B cell (primary cell): Measurements from ENCODE around the gene NIN. TPM values are rescaled to one million over a fixed set of nuclear protein-coding genes. Genes with fewer than 3 reads are reported as not detected.

Experiments
- ATAC-seq: fragments of 200-7000 bp; cut with Tn5 transposase; one replicate; pipeline ENCODE4 v1.10.0; 2021; ENCODE audit warnings: low read depth, mild to moderate bottlenecking, moderate number of reproducible peaks, moderate library complexity
- CTCF ChIA-PET: fragments of 350-600 bp; sonication (Branson Sonifier 250); formaldehyde crosslinking; loops from one replicate; lab custom pipeline; 2021; ENCODE audit warnings: antibody characterized with exemption, inconsistent platforms; lab: Charles Lee
- POLR2A ChIA-PET: fragments of 350-600 bp; sonication (Branson Sonifier 250); formaldehyde crosslinking; loops from one replicate; lab custom pipeline; 2021; ENCODE audit warnings: antibody characterized with exemption; lab: Charles Lee
- DNase-seq: peaks from one replicate; pipeline ENCODE4 v3.0.0; 2013
- H2AFZ ChIP-seq: 2 replicates; pipeline ENCODE4 v1.6.1; 2012; ENCODE audit warnings: mild to moderate bottlenecking, low read depth, low read length; ENCODE audit not compliant: insufficient read depth, poor library complexity, severe bottlenecking
- H3K27ac ChIP-seq, 2 donors: 1 replicate in 1 of 2; 2 replicates in 1 of 2; pipeline ENCODE4 v1.5.1; 2012 to 2013; ENCODE audit warnings: low read length in 2 of 2, mild to moderate bottlenecking in 2 of 2, moderate library complexity in 1 of 2
- H3K27me3 ChIP-seq, 4 experiments: fragments of 200-600 bp in 1 of 4; sonication (generic) in 1 of 4; replicated peaks in 1 of 4; 1 replicate in 2 of 4; 2 replicates in 2 of 4; pipeline versions ENCODE4 v1.6.1 to v1.7.0; 2013 to 2016; ENCODE audit warnings: low read length in 3 of 4, mild to moderate bottlenecking in 2 of 4, mixed read lengths in 1 of 4, moderate library complexity in 1 of 4; ENCODE audit not compliant: insufficient read depth in 4 of 4, control insufficient read depth in 3 of 4; ENCODE audit errors: control extremely low read depth in 1 of 4
- H3K36me3 ChIP-seq, 2 experiments: replicated peaks in 1 of 2; 1 replicate in 1 of 2; 2 replicates in 1 of 2; pipeline versions ENCODE4 v1.6.1 to v1.7.1; 2013; ENCODE audit warnings: low read length in 1 of 2; ENCODE audit not compliant: insufficient read depth in 2 of 2, control insufficient read depth in 1 of 2; ENCODE audit errors: control extremely low read depth in 1 of 2, extremely low read depth in 1 of 2
- H3K4me1 ChIP-seq, 2 donors: fragments of 200-600 bp in 1 of 2; sonication (generic) in 1 of 2; 1 replicate in 1 of 2; 2 replicates in 1 of 2; pipeline versions ENCODE4 v1.5.1 to v1.6.1; 2013 to 2017; ENCODE audit warnings: low read length in 2 of 2; ENCODE audit not compliant: control insufficient read depth in 2 of 2, insufficient read depth in 2 of 2
- H3K4me2 ChIP-seq: replicated peaks from 2 replicates; pipeline ENCODE3; 2012; ENCODE audit warnings: mild to moderate bottlenecking, low read depth, low read length; ENCODE audit not compliant: poor library complexity, severe bottlenecking
- H3K4me3 ChIP-seq, 5 experiments: fragments of 200-600 bp in 1 of 5; sonication (generic) in 1 of 5; 1 replicate in 3 of 5; 2 replicates in 2 of 5; pipeline versions ENCODE4 v1.5.1 to v1.7.0; 2011 to 2016; ENCODE audit warnings: low read length in 4 of 5, mild to moderate bottlenecking in 4 of 5, low read depth in 2 of 5, control low read depth in 1 of 5, moderate library complexity in 1 of 5; ENCODE audit not compliant: insufficient read depth in 1 of 5; ENCODE audit errors: control extremely low read depth in 1 of 5, extremely low read depth in 1 of 5
- H3K79me2 ChIP-seq: fragments of 200-600 bp; sonication (generic); one replicate; pipeline ENCODE4 v1.6.0; 2016; ENCODE audit warnings: low read length; ENCODE audit not compliant: control insufficient read depth, insufficient read depth
- H3K9ac ChIP-seq: fragments of 200-600 bp; sonication (generic); 2 replicates; pipeline ENCODE4 v1.6.1; 2017; ENCODE audit warnings: mild to moderate bottlenecking, low read length, moderate library complexity
- H3K9me3 ChIP-seq, 3 donors: one replicate each; pipeline versions ENCODE4 v1.6.1 to v1.7.1; 2013; ENCODE audit warnings: low read length in 2 of 3; ENCODE audit not compliant: control insufficient read depth in 2 of 3, insufficient read depth in 1 of 3; ENCODE audit errors: control extremely low read depth in 1 of 3
- H4K20me1 ChIP-seq: 2 replicates; pipeline ENCODE4 v1.6.0; 2012; ENCODE audit warnings: mild to moderate bottlenecking, low read length; ENCODE audit not compliant: insufficient read depth, control insufficient read depth, poor library complexity, severe bottlenecking
- H3K27ac Mint-ChIP-seq: one replicate; pipeline ENCODE4 v1.8.0; 2021; ENCODE audit warnings: mixed read lengths
- H3K27me3 Mint-ChIP-seq: one replicate; pipeline ENCODE4 v1.8.0; 2021; ENCODE audit warnings: mixed read lengths
- H3K4me1 Mint-ChIP-seq: one replicate; pipeline ENCODE4 v1.8.0; 2021; ENCODE audit warnings: mixed read lengths
- H3K4me3 Mint-ChIP-seq: one replicate; pipeline ENCODE4 v1.8.0; 2021; ENCODE audit warnings: mixed read lengths
- H3K9me3 Mint-ChIP-seq: one replicate; pipeline ENCODE4 v1.8.0; 2022; ENCODE audit warnings: mixed read lengths; ENCODE audit not compliant: insufficient read depth
- EZH2 ChIP-seq: IDR thresholded peaks from 2 replicates; pipeline ENCODE4 v1.6.1; 2012; ENCODE audit warnings: borderline replicate concordance, low read depth, mild to moderate bottlenecking, moderate library complexity, low read length; ENCODE audit not compliant: insufficient read depth, poor library complexity, severe bottlenecking
- WGBS: methylation state at CpG from one replicate; pipeline ENCODE4 v1.1.5; 2013; ENCODE audit warnings: missing lambda C conversion rate; ENCODE audit not compliant: insufficient coverage; 5-methylcytosine and 5-hydroxymethylcytosine counted together
- intact Hi-C: fragments of 100-400 bp; cut with micrococcal nuclease; formaldehyde crosslinking; loops from one replicate; pipeline ENCODE4 v1.10.0; 2022
- polyA plus RNA-seq: library from polyadenylated mRNA; depleted of rRNA; stranded (reverse); fragments of >200 nt; gene quantifications from 2 replicates; pipeline ENCODE4 v1.2.3, GENCODE V29; 2012
- total RNA-seq, 2 donors: library from RNA; stranded (reverse); fragments of 120-200 nt in 1 of 2; gene quantifications; 1 replicate in 1 of 2; 2 replicates in 1 of 2; pipeline versions ENCODE4 v1.2.3 to v1.2.4, GENCODE V29; 2013 to 2022
- TF ChIP-seq, protein P1 (sequence below): fragments of 200-600 bp; IDR thresholded peaks from one replicate; pipeline ENCODE4 v1.8.0; 2022; ENCODE audit warnings: antibody characterized with exemption, mild to moderate bottlenecking

Gene NIN
- total and polyA plus RNA-seq, 2 donors (not counting 1 experiment from before 2014, with no cell fraction given), result 25.4 to 219 TPM

GRCh38 chr14:50705026-50705593 lies 125.9 kb downstream of the NIN start:
- intact Hi-C loops, result no loop called here
- CTCF ChIA-PET, result interaction anchor here (3.5 kb wide), 1 partner anchor 10 kb away, joined by 15 read pairs; no protein-coding TSS in a partner anchor
- TF ChIP-seq, protein P1, sequence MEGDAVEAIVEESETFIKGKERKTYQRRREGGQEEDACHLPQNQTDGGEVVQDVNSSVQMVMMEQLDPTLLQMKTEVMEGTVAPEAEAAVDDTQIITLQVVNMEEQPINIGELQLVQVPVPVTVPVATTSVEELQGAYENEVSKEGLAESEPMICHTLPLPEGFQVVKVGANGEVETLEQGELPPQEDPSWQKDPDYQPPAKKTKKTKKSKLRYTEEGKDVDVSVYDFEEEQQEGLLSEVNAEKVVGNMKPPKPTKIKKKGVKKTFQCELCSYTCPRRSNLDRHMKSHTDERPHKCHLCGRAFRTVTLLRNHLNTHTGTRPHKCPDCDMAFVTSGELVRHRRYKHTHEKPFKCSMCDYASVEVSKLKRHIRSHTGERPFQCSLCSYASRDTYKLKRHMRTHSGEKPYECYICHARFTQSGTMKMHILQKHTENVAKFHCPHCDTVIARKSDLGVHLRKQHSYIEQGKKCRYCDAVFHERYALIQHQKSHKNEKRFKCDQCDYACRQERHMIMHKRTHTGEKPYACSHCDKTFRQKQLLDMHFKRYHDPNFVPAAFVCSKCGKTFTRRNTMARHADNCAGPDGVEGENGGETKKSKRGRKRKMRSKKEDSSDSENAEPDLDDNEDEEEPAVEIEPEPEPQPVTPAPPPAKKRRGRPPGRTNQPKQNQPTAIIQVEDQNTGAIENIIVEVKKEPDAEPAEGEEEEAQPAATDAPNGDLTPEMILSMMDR, result no peak
- no peak for TF ChIP-seq EZH2
- Histone ChIP-seq H4K20me1 (no peaks in the 10 kb centered on the region), H3K79me2 (no peaks in the 10 kb centered on the region), H3K4me2 (no peak overlapping the region), H3K36me3 (no peaks in the 10 kb centered on the region), H3K4me1 (no peaks in the 10 kb centered on the region), H3K27ac (no peak overlapping the region), H3K4me3 (no peak overlapping the region), H3K9me3 (peaks cover 0 to 14% (median 0%) of the 10 kb centered on the region in 3 donors), H2AFZ (no peak overlapping the region), H3K27me3 (no peaks in the 10 kb centered on the region), H3K9ac (no peak overlapping the region)
- no peak for DNase-seq
- no peak for ATAC-seq
- Mint-ChIP-seq H3K9me3 (peaks cover 3% of the 10 kb centered on the region), H3K4me3 (no peak overlapping the region), H3K27ac (no peak overlapping the region), H3K27me3 (peaks cover 4% of the 10 kb centered on the region), H3K4me1 (peaks cover 2% of the 10 kb centered on the region)
- POLR2A ChIA-PET, result no interaction called here
- whole genome bisulfite sequencing, result 98% methylated on average over 22 of the region's 22 CpGs

GRCh38 chr14:50704454-50705010 lies 126.4 kb downstream of the NIN start:
- 98% methylated on average over 26 of the region's 26 CpGs for WGBS
- peaks cover 2% of the 10 kb centered on the region for H3K4me1 Mint-ChIP-seq
- CTCF ChIA-PET, result interaction anchor here (3.5 kb wide), 1 partner anchor 10 kb away, joined by 15 read pairs; no protein-coding TSS in a partner anchor

More at GRCh38 chr14:50704454-50705010, 126.4 kb downstream of the NIN start:
- intact Hi-C loops, result no loop called here
- Histone ChIP-seq H2AFZ (no peak overlapping the region), H3K4me2 (no peak overlapping the region), H3K9me3 (peaks cover 0 to 14% (median 0%) of the 10 kb centered on the region in 3 donors), H3K36me3 (no peaks in the 10 kb centered on the region), H4K20me1 (no peaks in the 10 kb centered on the region), H3K79me2 (no peaks in the 10 kb centered on the region), H3K9ac (no peak overlapping the region), H3K4me1 (no peaks in the 10 kb centered on the region), H3K27me3 (no peaks in the 10 kb centered on the region), H3K4me3 (no peak overlapping the region), H3K27ac (no peak overlapping the region)
- no peak overlapping the region for H3K27ac Mint-ChIP-seq
- ATAC-seq (no peak), DNase-seq (no peak)
- peaks cover 3% of the 10 kb centered on the region for H3K9me3 Mint-ChIP-seq
- POLR2A ChIA-PET, result no interaction called here
- no peak overlapping the region for H3K4me3 Mint-ChIP-seq
- TF ChIP-seq, protein P1, result no peak
- TF ChIP-seq EZH2, result no peak
- H3K27me3 Mint-ChIP-seq, result peaks cover 4% of the 10 kb centered on the region
